GM12865 (cell line): ENCODE results near the gene CCDC167.

Experiments
- DNase-seq: peaks from one replicate; pipeline ENCODE4 v3.0.0; 2010; ENCODE audit warnings: low read depth
- H3K4me3 ChIP-seq: 2 replicates; pipeline ENCODE4 v1.5.1; 2011; ENCODE audit warnings: mild to moderate bottlenecking, low read depth, low read length, control low read depth
- CTCF ChIP-seq: IDR thresholded peaks from 2 replicates; pipeline ENCODE4 v1.5.1; 2011; ENCODE audit warnings: low read length, control low read depth, low read depth, inconsistent platforms; ENCODE audit not compliant: insufficient read depth; ENCODE audit errors: missing control alignments

CCDC167 gene

DNA sequence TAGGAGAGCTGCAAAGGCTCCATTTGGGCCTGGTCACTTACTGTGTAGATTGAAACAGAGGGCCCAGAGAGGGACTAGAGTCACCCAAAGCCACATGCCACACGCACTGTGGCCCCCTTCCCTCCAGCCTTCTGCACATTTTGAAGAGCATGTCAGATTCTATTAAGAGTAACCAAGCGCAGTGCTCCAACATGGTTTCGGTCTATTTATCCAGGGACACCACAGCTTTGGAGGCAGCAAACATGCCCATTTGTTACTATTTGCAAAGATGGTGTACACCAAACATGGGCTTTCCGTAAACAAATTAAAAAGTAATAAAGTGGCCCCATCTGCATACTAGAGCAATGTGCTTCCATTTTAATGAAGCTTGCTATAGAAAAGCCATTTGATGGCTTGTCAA, 43.7 kb upstream of the CCDC167 start:
- no peak overlapping the region for H3K4me3 ChIP-seq
- no peak for DNase-seq
- TF ChIP-seq CTCF: no peak

DNA sequence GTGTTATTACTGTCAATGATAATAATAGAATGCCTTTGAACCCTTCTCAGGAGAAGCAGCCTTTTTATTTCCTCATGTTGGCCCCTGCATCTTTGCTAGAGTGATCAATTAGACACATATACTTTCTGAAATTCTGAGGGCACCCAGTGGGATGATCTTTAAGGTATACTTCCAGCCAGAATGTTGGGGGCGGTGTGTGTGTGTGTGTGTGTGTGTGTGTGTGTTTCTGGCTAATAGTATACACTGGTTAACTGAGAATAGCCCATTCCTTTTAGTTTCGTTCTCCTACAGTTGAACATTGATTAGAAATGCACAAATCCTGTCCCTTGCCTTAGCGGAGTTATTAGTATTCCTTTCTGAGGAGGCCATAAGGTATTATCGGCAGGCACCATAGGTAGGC, 41.7 kb upstream of the CCDC167 start:
- no peak for DNase-seq
- TF ChIP-seq CTCF: no peak
- H3K4me3 ChIP-seq: no peak overlapping the region

GRCh38 chr6:37540390-37540789, 40.7 kb upstream of the CCDC167 start:
- DNase-seq: no peak
- no peak for TF ChIP-seq CTCF
- no peak overlapping the region for H3K4me3 ChIP-seq

DNA sequence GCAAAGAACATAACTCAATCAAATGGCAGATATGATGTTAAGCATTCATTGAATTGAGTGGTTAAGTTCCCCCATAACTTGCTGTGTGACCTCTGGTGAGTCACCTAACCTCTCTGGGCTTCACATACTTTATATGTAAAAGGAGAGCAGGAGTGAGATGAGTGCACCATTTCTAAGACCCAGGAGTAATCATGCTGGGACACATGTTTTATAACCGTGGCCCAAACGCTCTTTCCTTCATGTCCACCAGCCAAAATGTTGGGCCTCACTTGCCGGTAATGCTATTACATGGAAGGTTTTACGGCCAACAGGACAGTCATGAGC, 40.3 kb upstream of the CCDC167 start:
- TF ChIP-seq CTCF: no peak
- no peak overlapping the region for H3K4me3 ChIP-seq
- DNase-seq: no peak

DNA sequence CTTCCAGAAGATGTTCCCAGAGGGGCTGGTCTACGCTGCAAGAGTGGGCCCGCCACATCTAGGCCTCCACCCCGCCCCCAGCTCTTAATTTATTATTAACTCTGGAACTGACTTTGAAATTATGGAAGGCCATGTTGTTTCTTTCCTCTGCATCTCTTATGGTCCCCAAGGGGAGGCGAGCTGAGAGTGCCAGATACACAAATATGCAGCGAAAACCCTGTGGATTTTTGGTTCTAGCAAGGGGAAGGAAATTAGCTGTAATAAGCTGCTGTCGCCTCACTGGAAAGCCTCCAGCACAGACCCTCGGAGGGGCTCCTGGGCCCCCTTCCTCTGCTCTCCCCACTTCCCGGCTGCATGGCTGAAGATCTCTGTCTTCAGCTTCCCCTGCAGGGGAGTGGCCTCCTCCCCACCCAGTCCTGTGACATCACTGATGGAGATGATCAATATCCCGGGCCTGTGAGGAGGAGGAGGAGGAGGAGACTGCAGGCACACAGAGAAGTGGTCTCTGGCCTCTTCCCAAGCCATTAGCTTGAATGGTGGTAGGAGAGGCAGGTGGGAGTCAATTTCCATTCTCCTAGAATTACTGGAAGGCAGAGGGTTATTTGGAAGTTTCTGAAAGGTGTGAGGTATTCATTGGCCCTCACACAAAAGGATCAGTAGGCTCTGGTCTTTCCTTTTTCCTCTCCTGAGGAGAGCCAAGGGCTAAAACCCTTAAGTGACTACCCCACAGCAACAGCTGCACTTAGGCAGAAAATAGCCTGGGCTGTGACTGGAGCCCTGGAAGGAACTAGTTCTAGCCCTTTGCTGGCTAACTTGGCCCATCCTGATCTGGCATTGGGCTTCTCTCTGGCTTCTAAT, 39.7 kb upstream of the CCDC167 start:
- DNase-seq: no peak
- TF ChIP-seq CTCF: no peak

DNA sequence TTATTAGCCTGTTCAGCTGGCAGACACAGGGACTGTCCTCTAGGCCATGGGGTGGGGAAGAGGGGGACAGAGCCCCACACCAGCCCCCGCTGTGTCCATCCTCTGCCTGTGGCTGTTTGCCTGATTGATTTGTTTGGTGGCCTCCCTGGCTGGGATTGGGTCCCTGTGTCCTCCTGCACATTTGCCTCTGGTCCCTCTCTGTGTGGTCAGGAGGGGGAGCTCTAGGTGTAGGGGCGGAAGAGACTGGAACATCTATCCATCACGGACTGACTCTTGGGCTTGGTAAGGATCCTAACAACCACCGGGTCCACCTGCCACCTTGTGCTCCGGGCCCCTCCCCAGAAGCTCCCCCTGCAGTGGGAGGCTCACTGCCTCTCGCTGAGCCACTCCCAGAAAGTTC, 38.4 kb upstream of the CCDC167 start:
- peak; percentile 73 for DNase-seq
- no peak overlapping the region for H3K4me3 ChIP-seq
- TF ChIP-seq CTCF: peak; percentile 58

More for the DNA sequence above, 39.7 kb upstream of the CCDC167 start:
- H3K4me3 ChIP-seq: no peak overlapping the region

DNA sequence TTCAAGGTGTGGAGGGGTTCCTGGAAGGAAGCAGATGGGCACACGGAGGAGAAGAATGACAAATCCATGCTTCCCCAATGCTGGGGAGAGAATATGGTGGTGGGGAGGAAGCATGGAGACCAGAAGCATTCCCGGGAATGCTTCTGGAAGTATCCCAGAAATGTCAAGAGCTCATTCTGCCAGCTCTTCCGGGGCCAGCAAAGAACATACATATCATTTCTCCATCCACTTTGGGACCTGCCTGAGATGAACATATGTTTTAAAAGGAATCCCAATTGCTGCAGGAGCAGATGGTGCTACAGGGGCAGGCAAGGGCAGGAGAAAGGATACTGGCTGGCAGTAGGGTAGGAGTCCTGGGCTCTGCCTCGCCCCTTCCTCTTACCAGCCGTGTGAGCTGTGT, 37.9 kb upstream of the CCDC167 start:
- no peak for TF ChIP-seq CTCF
- H3K4me3 ChIP-seq: no peak overlapping the region
- DNase-seq: no peak
